ENCODE results near the gene CFAP46. TPM values are rescaled to one million over a fixed set of nuclear protein-coding genes. Genes with fewer than 3 reads are reported as not detected.

The CFAP46 gene
- total and polyA plus RNA-seq, 7 experiments from 2014 or later: 0.05 TPM; not detected in 6

DNA sequence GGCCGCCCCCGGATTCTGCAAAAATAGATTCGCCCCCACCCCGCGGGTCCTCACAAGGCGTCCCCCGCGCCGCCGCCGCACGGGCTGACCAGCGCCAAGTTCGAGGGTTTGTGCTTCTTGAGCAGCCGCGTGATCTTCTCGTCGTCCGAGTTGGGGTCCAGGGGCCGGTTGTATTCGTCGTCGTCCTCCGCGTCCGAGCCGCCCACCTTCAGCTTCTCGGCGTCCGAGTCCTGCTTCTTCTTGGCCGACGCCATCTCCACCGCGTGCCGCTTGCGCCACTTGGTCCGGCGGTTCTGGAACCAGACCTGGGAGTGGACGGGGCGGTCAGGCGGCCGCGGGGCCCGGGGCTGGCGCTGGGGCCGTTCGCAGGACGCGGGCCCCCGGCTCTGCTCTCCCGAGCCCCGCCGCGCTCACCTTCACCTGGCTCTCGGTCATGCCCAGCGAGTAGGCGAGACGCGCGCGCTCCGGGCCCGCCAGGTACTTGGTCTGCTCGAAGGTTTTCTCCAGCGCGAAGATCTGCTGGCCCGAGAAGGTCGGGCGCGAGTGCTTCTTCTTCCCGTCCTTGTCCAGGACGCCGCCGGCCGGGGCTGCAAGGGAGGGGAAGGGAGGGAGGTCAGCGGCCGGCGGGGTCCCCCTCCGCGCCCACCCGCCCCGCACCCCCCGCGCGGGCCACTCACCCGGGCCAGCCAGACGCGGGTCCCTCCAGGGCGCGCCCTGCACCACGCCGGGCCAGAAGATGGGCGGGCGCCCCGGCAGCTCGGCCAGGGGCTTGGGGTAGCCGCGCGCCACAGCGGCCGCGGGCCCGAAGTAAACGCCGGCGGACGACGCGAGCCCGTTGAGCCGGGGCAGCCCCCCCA lies 157.3 kb downstream of the CFAP46 start:
- ChIA-PET POLR2A (no interaction called here), CTCF (no interaction called here)
- intact Hi-C loops (cut with micrococcal nuclease): no loop called here
- no peak overlapping the region for H3K27ac Mint-ChIP-seq
- H3K4me1 ChIP-seq (ENCODE audit: control insufficient read depth in 2 of 2, insufficient read depth in 2 of 2, low read length in 2 of 2): no peaks in the 10 kb centered on the region
- ATAC-seq: no peak
- peaks cover 0 to 30% (median 12%) of the 10 kb centered on the region in 5 donors for H3K27me3 Mint-ChIP-seq
- H3K4me1 Mint-ChIP-seq: peaks cover 0 to 9% (median 4%) of the 10 kb centered on the region in 7 donors
- peaks cover 0 to 2% of the 10 kb centered on the region in 2 donors for H3K27me3 ChIP-seq (ENCODE audit: control insufficient read depth in 2 of 2, insufficient read depth in 2 of 2, low read length in 2 of 2)
- H3K4me3 Mint-ChIP-seq: peak overlapping the region in 1 of 10 donors; percentile 25
- no peak overlapping the region for H3K27ac ChIP-seq (ENCODE audit: low read depth, low read length)
- H3K9me3 Mint-ChIP-seq: peaks cover 0 to 9% (median 1%) of the 10 kb centered on the region in 11 donors
- H3K4me3 ChIP-seq (ENCODE audit: low read length): no peak overlapping the region
- H3K36me3 Mint-ChIP-seq: peaks cover 6 to 30% (median 24%) of the 10 kb centered on the region in 5 donors
- H3K36me3 ChIP-seq (ENCODE audit: control insufficient read depth in 2 of 3, insufficient read depth in 3 of 3, low read length in 3 of 3): peaks cover 0 to 16% (median 0%) of the 10 kb centered on the region in 3 experiments
- no peak for DNase-seq
- H3K9me3 ChIP-seq (ENCODE audit: control insufficient read depth in 2 of 3, low read length in 3 of 3): no peaks in the 10 kb centered on the region

DNA sequence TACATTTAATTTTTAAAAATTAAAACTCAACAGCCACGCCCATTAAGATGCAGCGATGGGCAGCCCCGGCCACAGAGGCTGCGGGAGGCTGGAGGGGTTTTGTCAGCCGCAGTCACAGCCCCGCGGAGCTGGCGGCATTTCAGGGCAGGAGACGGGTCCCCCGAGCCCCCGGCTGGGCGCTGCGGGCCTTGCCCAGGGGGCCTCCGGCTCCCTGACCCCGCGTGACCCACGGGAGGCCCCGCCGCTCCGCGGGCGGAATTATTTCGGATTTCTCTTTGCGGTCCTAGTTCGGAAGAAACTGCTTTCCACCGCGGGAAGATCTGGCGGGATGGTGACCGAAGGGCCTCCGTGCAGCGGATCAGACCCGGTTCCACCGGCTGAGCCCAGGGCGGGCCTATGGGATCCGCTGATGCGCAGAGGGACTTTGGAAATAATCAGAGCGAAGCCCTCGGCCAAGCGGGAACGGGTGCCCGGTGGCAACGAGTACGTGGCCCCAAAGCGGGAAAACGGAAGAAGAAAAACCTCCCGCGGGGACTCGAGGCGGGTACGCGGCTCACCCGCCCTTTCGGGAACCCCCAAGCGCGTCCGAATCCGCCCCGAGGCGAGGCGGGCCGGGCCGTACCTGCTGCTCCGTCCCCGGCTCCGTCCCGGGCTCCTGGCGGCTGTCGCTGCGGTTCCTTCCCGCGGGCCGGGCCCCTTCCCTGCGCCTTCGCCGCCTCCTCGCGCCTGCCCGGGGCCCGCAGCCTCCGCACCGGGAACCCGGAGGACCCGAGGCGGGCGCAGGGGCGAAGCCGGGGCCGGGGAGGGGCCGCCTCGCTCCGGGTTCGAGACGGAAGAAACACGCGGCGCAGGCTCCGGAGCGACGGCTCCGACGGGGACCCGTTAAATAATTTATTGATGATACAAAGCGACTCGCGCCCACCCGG lies 158.2 kb downstream of the CFAP46 start:
- no peak for ATAC-seq
- H3K27ac ChIP-seq (ENCODE audit: low read depth, low read length): no peak overlapping the region
- Mint-ChIP-seq H3K36me3 (peaks cover 8 to 37% (median 24%) of the 10 kb centered on the region in 5 donors), H3K27me3 (peaks cover 0 to 25% (median 12%) of the 10 kb centered on the region in 5 donors), H3K4me1 (peaks cover 0 to 9% (median 4%) of the 10 kb centered on the region in 7 donors), H3K9me3 (peaks cover 0 to 9% (median 0%) of the 10 kb centered on the region in 11 donors), H3K4me3 (peak overlapping the region in 4 of 10 donors; percentile 35 to 71 (median 54)), H3K27ac (peak overlapping the region in 1 of 9 donors; percentile 33)
- no peak for DNase-seq
- intact Hi-C loops (cut with micrococcal nuclease): no loop called here
- no peaks in the 10 kb centered on the region for H3K4me1 ChIP-seq (ENCODE audit: control insufficient read depth in 2 of 2, insufficient read depth in 2 of 2, low read length in 2 of 2)
- H3K9me3 ChIP-seq (ENCODE audit: control insufficient read depth in 2 of 3, low read length in 3 of 3): no peaks in the 10 kb centered on the region
- CTCF ChIA-PET: no interaction called here
- H3K27me3 ChIP-seq (ENCODE audit: control insufficient read depth in 2 of 2, insufficient read depth in 2 of 2, low read length in 2 of 2): no peaks in the 10 kb centered on the region
- peaks cover 0 to 24% (median 0%) of the 10 kb centered on the region in 3 experiments for H3K36me3 ChIP-seq (ENCODE audit: control insufficient read depth in 2 of 3, insufficient read depth in 3 of 3, low read length in 3 of 3)
- H3K4me3 ChIP-seq (ENCODE audit: low read length): no peak overlapping the region
- POLR2A ChIA-PET: no interaction called here

DNA sequence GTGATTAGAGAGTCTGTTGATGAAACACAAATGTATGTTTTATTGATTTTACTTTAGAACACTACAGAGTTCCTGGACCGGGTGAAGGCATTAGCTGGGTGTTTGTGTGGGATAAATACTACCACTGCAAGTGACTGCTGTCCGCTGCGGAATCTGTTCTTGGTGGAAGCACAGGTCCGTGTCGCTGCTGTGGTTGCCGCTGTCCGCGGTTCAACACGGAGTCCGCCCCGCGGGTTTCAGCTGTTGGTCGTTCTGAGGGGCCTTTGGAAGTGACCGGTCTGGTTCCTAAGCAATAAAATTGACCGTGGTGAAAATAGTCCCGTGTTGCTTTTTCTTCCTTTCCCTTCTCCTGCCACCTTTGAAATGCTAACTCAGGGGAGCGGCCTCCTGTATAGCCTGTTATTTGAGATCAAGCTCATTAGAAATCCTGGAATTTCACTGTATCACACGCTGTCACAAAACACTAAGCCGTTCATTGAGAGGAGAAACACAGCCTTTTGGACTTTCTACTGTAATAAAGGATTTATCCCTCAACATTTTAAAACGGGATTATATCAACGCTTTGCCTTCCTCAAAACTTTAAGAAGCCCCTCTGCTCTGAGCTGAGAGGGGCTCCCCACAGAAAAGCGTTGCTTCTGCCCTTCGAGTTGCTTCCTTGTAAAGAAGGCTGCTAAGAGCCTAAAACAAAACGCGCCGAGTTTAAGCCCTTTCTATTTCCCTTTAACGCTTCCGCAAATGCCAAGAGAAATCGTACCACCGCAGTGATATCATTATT lies 159.0 kb downstream of the CFAP46 start:
- ChIA-PET POLR2A (no interaction called here), CTCF (no interaction called here)
- Mint-ChIP-seq H3K27me3 (peaks cover 0 to 21% (median 12%) of the 10 kb centered on the region in 5 donors), H3K27ac (peak overlapping the region in 2 of 9 donors; percentile 23 to 58), H3K36me3 (peaks cover 8 to 43% (median 26%) of the 10 kb centered on the region in 5 donors), H3K4me3 (peak overlapping the region in 8 of 10 donors; percentile 7 to 71 (median 42)), H3K9me3 (peaks cover 0 to 9% (median 0%) of the 10 kb centered on the region in 11 donors), H3K4me1 (peaks cover 0 to 9% (median 4%) of the 10 kb centered on the region in 7 donors)
- ATAC-seq: no peak
- H3K9me3 ChIP-seq (ENCODE audit: control insufficient read depth in 2 of 3, low read length in 3 of 3): no peaks in the 10 kb centered on the region
- H3K36me3 ChIP-seq (ENCODE audit: control insufficient read depth in 2 of 3, insufficient read depth in 3 of 3, low read length in 3 of 3): peaks cover 0 to 31% (median 0%) of the 10 kb centered on the region in 3 experiments
- H3K4me3 ChIP-seq (ENCODE audit: low read length): no peak overlapping the region
- no peak overlapping the region for H3K27ac ChIP-seq (ENCODE audit: low read depth, low read length)
- intact Hi-C loops (cut with micrococcal nuclease): no loop called here
- no peaks in the 10 kb centered on the region for H3K27me3 ChIP-seq (ENCODE audit: control insufficient read depth in 2 of 2, insufficient read depth in 2 of 2, low read length in 2 of 2)
- DNase-seq: no peak
- H3K4me1 ChIP-seq (ENCODE audit: control insufficient read depth in 2 of 2, insufficient read depth in 2 of 2, low read length in 2 of 2): no peaks in the 10 kb centered on the region

DNA sequence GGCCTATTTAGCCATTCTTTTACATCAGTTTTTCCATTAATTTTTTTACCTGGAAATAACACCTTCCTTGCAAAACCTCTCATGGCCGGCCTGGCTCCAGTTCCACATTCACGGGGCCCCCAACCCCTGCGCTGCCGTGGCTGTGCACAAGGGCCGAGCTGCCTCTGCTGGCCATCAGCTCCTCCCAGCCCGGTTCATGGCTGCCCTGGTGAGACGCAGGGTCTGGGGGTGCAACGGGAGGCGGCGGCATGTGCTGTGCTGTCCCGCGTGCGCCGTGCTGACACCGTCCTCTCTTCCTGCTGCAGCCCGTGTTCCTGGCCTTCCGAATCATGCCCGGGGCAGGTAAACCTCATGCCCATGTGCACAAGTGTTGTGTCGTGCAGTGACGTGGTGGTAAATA lies 160.8 kb downstream of the CFAP46 start:
- no peak for ATAC-seq
- POLR2A ChIA-PET: no interaction called here
- peaks cover 8 to 58% (median 33%) of the 10 kb centered on the region in 5 donors for H3K36me3 Mint-ChIP-seq

DNA sequence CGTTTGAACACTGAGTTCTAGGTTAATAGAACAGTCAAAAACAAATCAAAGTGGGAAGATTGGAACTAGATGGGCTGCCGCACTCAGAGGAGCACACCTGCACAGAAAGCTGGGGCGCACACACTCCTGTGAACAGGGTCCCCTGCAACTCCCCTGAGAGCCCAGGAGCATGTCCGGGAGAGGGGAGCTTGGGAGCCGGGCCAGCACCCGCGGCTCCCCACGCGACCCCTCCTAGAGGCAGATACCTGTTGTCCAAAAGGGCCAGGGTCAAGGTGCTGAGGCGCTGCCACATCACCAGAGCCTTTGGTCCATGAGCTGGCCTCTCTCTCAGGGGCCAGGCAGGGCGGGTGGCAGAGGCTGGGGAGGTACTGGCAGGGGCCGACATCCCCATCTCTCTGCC lies 162.0 kb downstream of the CFAP46 start:
- Histone ChIP-seq H3K9me3 (ENCODE audit: control insufficient read depth in 2 of 3, low read length in 3 of 3) (no peaks in the 10 kb centered on the region), H3K4me3 (ENCODE audit: low read length) (no peak overlapping the region), H3K27me3 (ENCODE audit: control insufficient read depth in 2 of 2, insufficient read depth in 2 of 2, low read length in 2 of 2) (no peaks in the 10 kb centered on the region), H3K27ac (ENCODE audit: low read depth, low read length) (no peak overlapping the region), H3K4me1 (ENCODE audit: control insufficient read depth in 2 of 2, insufficient read depth in 2 of 2, low read length in 2 of 2) (no peaks in the 10 kb centered on the region), H3K36me3 (ENCODE audit: control insufficient read depth in 2 of 3, insufficient read depth in 3 of 3, low read length in 3 of 3) (peaks cover 0 to 57% (median 0%) of the 10 kb centered on the region in 3 experiments)
- Mint-ChIP-seq H3K36me3 (peaks cover 8 to 63% (median 33%) of the 10 kb centered on the region in 5 donors), H3K4me3 (no peak overlapping the region), H3K4me1 (peaks cover 0 to 9% (median 4%) of the 10 kb centered on the region in 7 donors), H3K27me3 (peaks cover 0 to 19% (median 12%) of the 10 kb centered on the region in 5 donors), H3K27ac (no peak overlapping the region), H3K9me3 (peaks cover 0 to 9% (median 0%) of the 10 kb centered on the region in 11 donors)
- CTCF ChIA-PET: no interaction called here
- no peak for ATAC-seq
- no peak for DNase-seq
- intact Hi-C loops (cut with micrococcal nuclease): no loop called here
- POLR2A ChIA-PET: no interaction called here

More for the DNA sequence above, 160.8 kb downstream of the CFAP46 start:
- CTCF ChIA-PET: no interaction called here
- H3K36me3 ChIP-seq (ENCODE audit: control insufficient read depth in 2 of 3, insufficient read depth in 3 of 3, low read length in 3 of 3): peaks cover 0 to 45% (median 0%) of the 10 kb centered on the region in 3 experiments
- H3K27ac ChIP-seq (ENCODE audit: low read depth, low read length): no peak overlapping the region
- H3K4me1 ChIP-seq (ENCODE audit: control insufficient read depth in 2 of 2, insufficient read depth in 2 of 2, low read length in 2 of 2): no peaks in the 10 kb centered on the region
- Mint-ChIP-seq H3K4me1 (peaks cover 0 to 9% (median 4%) of the 10 kb centered on the region in 7 donors), H3K27ac (no peak overlapping the region), H3K4me3 (no peak overlapping the region), H3K9me3 (peaks cover 0 to 9% (median 0%) of the 10 kb centered on the region in 11 donors), H3K27me3 (peaks cover 0 to 21% (median 12%) of the 10 kb centered on the region in 5 donors)
- no peak for DNase-seq
- no peaks in the 10 kb centered on the region for H3K9me3 ChIP-seq (ENCODE audit: control insufficient read depth in 2 of 3, low read length in 3 of 3)
- no peak overlapping the region for H3K4me3 ChIP-seq (ENCODE audit: low read length)
- H3K27me3 ChIP-seq (ENCODE audit: control insufficient read depth in 2 of 2, insufficient read depth in 2 of 2, low read length in 2 of 2): no peaks in the 10 kb centered on the region
- intact Hi-C loops (cut with micrococcal nuclease): no loop called here
